SK-N-SH treated with all-trans-retinoic acid at 6 μM for 48 hours (cell line): ENCODE results near the gene NLRP9.

ENCODE experiments used
- CREB5 ChIP-seq: fragments of 250-450 bp; sonication (Bioruptor Pico); IDR thresholded peaks from 2 replicates; pipeline ENCODE4 v1.5.1; 2020; ENCODE audit warnings: low read depth, mild to moderate bottlenecking, moderate library complexity
- CSDC2 ChIP-seq: fragments of 250-450 bp; sonication (Bioruptor Pico); IDR thresholded peaks from 2 replicates; pipeline ENCODE4 v1.5.0; 2020; ENCODE audit warnings: mild to moderate bottlenecking, moderate library complexity
- ESRRG ChIP-seq: fragments of 250-450 bp; sonication (Bioruptor Pico); IDR thresholded peaks from 2 replicates; pipeline ENCODE4 v1.6.1; 2021; ENCODE audit warnings: mild to moderate bottlenecking
- PATZ1 ChIP-seq: fragments of 250-450 bp; sonication (Bioruptor Pico); IDR thresholded peaks from 2 replicates; pipeline ENCODE4 v1.8.0; 2020; ENCODE audit warnings: mild to moderate bottlenecking, moderate library complexity, borderline replicate concordance
- TSHZ2 ChIP-seq: fragments of 250-450 bp; sonication (Bioruptor Pico); IDR thresholded peaks from 2 replicates; pipeline ENCODE4 v1.5.0; 2020; ENCODE audit warnings: mild to moderate bottlenecking, moderate library complexity
- ZNF565 ChIP-seq: fragments of 450-650 bp; formaldehyde crosslinking; conservative IDR thresholded peaks from 2 replicates; pipeline ENCODE4 v1.5.0; 2020; ENCODE audit warnings: low read depth, mild to moderate bottlenecking, moderate library complexity
- ZNF70 ChIP-seq: fragments of 450-650 bp; formaldehyde crosslinking; IDR thresholded peaks from 2 replicates; pipeline ENCODE4 v1.5.0; 2020; ENCODE audit warnings: mild to moderate bottlenecking, moderate library complexity

- no peak for TF ChIP-seq ZNF70 (CRISPR knock-in tag)
- no peak for TF ChIP-seq CSDC2 (CRISPR knock-in tag)
- no peak for TF ChIP-seq ZNF565 (CRISPR knock-in tag)
- no peak for TF ChIP-seq PATZ1 (CRISPR knock-in tag)
- no peak for TF ChIP-seq TSHZ2 (CRISPR knock-in tag)
- TF ChIP-seq CREB5 (CRISPR knock-in tag): no peak
- no peak for TF ChIP-seq ESRRG (CRISPR knock-in tag)
These were observed 77.2 kb downstream of the NLRP9 start for GRCh38 chr19:55660991-55661390.
